HG02884 (cell line): Measurements from ENCODE around the gene RAF1.

Experiments used
- ATAC-seq: cut with Tn5 transposase; IDR thresholded peaks from one replicate; pipeline ENCODE4 v1.9.1; 2021; ENCODE audit warnings: mild to moderate bottlenecking, moderate library complexity; ENCODE audit not compliant: unreplicated experiment

The RAF1 gene

DNA sequence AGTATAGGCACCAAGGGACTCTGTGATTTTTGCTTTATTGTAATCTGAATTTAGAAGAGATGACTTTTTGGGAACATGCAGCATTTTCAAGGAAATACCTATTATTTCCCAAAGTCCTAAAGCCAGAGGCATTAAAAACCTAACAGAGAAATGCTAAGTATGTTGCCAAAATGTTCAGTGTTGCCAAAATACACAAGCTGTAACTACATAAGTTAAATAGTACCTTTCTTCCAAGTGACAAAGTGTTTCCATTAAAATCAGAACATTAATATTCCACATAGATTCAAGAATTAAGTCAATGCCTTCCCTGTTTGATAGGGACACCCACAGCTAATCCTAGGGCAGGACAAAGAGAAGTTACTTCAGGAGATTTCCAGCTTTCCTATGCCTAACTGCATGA lies 65.0 kb downstream of the RAF1 start:
- no peak for ATAC-seq

DNA sequence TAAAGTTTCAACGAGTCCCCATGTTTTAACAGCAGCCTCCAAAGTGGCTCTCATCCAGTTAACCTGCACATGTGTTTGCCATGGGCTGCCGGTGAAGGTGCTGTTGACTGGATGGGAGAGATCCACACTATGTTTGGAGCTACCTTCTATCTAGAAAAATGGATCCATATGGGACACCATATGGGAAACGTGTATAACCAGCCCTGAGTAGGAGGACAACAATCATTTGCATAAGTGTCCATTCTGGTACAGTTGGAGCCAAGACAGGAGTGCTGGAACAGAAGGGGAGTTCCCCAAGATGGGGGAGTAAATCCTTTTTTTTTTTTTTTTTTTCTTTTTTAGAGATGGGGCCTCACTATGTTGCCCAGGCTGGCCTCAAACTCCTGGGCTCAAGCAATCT lies 70.4 kb downstream of the RAF1 start:
- no peak for ATAC-seq

DNA sequence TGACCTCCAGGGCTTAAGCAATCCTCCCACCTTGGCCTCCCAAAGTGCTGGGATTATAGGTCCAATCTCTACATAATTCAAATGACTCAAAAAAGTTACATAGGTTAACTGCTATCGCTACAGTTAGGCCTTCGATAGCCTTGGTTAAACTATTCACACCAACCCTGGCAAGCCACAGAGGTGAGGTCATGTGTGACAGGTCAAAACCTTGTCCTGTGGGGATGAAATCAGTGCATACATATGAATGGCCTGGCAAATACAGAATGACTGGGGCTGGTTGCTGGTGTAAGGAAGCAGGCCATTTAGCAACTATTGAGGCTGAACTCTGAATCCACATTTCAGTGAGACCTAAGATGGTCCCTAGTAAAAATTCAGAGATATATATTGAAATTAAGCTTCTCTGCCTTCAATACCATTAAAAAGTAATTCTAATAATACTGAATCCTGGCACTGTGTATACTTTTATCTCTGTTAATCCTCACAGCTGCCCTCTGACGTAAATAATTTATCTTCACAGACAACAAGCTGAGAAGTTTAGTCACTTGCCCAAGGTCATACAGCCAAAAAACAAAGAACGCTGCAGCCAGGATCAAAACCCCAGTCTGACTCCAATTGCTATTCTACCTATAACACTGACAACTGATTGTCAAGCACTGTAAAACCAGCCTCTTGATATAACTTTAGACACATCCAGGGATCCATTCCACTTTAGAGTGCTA lies 71.8 kb downstream of the RAF1 start:
- no peak for ATAC-seq

DNA sequence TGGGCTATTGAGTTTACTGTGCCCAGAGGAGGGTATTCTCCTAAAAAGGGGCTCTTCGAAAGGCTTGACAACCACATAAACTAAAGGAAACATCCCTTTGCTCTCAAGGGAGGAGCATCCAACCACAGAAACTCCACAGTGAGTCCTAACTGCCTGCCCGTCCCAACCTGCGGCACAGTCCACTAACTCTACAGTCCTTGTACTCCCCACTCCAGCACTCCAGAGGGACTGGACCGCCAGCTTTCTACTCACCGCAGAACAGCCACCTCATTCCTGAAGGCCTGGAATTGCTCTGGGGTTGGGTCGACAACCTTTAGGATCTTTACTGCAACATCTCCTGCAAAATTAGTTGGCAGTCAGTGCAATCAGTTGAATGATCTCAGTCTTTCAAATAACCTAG lies 72.5 kb downstream of the RAF1 start:
- no peak for ATAC-seq

DNA sequence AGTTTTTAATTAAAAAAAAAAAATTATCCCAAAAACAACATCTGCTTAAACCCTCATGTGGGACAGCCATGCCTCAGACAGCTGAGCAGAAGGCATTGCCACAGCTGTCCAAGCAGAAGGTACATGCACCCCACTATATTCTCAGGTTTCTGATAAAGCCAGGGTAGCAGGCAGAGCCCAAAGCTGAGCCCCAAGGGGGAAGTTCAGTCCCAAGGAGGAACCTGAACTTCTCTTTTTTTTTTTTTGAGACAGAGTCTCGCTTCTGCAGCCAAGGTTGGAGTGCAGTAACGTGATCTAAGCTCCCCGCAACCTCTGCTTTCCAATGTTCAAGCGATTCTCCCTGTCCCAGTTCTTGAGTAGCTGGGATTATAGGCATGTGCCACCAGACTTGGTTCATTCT lies 73.8 kb downstream of the RAF1 start:
- no peak for ATAC-seq

DNA sequence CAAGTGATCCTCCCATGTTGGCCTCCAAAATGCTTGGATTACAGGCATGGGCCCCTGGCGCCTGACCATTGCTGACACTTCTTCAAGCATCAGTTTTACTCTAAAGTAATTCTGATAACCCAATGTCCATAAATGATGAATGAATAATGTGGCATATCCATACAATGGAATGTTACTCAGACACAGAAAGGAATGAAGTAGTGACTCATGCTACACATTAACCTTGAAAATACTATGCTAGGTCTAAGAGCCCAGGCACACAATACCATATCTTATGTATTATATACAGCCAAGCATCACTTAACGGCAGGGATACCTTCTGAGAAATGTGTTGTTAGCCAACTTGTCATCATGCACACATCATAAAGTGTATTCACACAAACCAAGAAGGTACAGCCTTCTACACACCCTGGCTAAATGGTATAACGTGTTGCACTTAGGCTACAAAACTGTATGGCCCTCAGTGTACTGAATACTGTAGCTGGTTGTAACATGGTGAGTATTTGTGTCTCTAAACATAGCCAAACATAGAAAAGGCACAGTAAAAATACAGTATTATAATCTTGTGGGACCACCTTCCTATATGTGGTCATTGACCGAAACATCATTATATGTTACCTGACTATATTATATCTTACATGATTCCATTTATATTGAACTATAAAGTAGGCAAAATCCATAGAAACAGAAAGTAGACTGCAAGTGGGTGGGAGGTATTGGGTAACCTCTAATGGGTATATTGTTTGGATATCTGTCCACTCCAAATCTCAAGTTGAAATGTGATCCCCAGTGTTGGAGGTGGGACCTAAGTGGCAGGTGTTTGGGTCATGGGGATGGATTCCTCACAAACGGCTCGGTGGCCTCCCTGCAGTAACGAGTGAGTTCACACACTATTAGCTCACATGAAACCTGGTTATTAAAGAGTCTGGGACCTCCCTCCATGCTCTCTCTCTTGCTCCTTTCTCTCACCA lies 75.6 kb downstream of the RAF1 start:
- ATAC-seq, result no peak

DNA sequence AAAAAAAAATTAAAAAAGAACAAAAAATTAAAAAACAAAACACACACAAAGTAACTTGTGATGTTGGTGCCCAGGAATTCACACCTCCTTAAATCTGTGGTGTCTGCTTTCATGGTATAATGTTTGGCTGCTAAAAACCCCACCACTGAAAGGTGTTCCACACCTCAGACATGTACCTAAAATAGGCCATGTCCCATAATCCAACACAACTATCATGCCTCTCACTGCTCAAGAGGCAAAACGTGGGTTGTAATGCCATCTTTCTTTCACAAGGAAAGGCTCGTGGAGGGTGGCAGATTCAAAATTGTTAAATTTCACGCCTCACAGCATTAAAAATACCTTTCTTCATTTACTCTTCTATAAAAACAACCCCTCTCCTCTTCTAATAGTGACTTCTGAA lies 77.5 kb downstream of the RAF1 start:
- no peak for ATAC-seq

DNA sequence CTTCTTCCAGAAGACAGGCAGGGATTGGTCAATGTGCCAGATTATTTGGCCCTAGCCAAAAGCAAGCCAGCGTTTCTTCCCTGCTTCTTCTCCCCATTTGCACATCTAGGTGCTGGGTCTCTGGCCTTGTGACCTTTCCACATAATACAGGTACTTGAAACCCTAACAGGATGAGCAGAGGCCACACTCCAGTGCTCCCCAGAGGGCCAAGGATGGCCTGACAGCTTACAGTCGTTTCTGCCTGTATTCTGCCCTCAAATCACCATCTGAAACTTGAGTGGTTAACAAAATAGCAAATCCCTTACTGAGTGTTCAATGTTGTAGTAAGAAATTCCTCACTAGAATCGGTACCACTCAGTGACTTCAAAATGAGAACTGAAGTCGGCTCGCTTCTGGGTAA lies 77.9 kb downstream of the RAF1 start:
- no peak for ATAC-seq

DNA sequence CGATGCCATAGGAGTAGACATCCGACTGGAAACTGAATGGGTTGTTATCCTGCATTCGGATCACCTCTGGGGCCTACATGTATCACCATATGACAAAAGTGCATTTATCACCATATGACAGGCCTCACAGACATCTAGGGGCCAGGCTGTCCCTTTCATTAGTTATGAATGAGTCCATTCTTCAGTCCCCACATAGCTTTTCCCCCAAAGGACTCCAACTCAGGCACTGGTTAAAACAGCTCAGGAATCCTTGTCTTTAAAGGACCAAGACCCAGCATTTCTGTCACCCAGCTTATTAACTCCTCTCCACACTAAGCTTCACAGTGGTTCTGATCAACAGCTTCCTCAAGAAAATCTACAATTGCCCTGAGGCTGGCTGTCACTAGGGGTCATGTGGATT lies 78.7 kb downstream of the RAF1 start:
- no peak for ATAC-seq

DNA sequence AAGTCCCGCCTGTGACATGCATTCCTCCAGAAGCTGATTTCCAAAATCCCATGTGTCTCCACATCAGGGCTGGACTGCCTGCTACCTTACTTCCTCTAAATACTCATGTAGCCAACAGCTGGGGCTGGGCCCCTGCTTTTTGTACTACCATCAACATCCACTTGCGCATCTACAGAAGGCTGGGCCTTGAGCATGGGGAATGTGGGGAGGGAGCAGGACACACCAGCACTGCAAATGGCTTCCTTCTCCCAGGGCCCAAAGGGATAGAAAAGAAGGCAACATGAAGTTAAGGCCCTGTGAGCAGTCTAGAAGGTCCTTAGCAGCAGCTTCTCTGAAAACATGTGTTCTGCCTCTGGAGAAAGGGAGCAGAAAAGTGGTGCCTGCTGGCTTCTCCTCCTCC lies 79.8 kb downstream of the RAF1 start:
- no peak for ATAC-seq

DNA sequence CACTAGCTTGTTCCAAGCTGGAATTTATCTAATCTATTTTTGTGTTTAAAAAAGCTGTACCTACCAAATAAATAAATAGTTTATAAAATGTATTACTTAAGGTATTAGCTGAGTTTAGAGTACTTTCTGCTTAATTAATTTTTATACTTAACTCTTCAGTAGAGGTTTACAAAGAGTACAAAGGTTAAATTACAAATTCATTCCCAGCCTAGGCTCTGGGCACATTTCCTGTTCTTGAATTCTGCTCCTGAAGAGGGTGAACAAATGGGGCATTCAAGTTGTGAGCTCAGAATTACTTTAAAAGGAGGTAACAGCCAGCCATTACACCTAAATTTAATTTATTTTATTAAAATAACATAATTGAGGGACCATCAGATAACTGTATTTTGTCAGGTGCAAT lies 80.6 kb downstream of the RAF1 start:
- ATAC-seq, result no peak

DNA sequence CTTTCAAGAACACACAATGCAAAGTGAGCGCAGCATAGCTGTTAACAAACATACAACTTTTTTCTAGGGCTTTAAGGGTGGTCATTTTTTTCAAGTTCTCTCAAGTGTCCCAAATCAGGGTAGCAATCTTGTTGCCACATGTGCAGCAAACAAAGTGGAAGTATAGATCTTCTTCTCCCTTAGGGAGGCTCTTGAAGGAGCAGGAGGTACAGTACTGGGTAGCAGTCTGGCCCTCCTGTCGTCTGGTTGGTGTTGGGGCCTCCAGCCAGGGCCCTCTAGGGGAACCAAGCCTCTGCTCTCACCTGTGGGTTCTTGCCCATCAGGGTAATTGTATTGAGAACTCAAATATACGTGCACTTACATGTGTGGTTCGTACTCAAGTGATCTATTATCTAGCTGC lies 81.2 kb downstream of the RAF1 start:
- ATAC-seq, result no peak

DNA sequence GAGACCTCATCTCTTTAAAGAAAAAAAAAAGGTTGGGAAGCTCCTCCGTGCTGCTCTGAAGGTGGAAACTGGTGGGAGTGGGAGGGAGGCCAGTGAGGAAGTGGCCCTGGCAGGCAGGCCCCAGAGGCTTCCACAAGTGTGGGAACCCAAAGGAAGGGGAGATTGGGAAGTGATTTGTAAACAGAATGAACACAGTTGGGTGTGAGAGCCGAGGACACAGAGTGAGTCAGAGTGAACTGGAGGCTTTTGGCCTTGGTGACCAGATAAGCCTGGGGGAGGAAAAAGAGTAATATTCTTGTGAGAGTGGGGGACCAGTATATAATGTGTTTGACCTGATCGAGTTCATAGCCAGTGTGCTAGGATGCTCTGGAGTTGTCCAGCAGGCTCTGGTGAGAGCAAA lies 84.0 kb downstream of the RAF1 start:
- ATAC-seq, result no peak

DNA sequence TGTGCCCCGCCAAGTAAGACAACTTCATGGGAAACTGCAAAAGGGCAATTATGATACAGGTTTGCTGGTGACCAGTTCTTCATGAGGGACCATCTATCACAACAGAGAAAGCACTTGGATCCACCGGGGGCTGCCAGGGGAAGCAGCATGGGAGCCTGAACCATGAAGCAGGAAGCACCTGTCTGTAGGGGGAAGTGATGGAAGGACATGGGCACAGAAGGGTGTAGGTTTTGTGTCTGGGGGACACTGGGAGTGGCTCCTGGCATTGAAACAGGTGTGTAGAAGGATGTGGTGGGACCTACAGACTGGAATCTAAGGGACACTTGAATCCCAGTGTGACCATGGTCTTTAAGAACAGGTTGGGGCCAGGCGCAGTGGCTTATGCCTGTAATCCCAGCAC lies 84.5 kb downstream of the RAF1 start:
- no peak for ATAC-seq

DNA sequence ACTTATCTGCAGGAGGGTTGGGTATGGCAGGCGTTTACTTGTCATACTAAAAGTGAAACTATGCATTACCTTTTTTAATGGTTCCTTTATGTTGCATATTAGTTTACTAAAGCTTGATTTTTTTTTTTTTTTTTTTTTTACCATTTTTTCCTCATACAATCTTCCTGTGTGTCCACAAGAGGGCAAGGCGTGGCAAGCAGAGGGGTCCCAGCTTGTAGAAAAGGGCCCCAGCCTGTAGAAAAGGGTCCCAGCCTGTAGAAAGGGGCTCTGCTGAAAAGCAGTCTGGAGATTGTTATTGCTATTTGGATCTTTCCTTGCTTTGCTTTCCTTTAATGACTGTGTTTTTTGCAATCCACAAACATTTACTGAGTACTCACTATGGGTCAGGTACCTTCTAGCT lies 85.2 kb downstream of the RAF1 start:
- ATAC-seq, result no peak

DNA sequence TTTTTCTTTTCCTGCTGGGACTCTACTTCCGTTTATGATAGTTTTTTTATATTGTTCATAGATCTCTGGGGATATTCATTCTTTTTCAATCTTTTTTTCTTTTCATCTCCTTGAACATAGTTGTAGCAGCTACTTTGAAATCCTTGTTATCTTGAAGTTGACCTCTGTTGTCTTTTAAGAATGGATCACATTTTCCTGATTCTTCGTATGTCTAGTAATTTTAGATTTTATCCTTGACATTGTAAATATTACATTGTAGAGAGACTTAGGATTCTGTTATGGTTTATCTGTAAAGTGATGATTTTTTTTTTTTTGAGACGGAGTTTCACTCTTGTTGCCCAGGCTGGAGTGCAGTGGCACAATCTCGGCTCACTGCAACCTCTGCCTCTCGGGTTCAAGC lies 86.5 kb downstream of the RAF1 start:
- ATAC-seq, result no peak

DNA sequence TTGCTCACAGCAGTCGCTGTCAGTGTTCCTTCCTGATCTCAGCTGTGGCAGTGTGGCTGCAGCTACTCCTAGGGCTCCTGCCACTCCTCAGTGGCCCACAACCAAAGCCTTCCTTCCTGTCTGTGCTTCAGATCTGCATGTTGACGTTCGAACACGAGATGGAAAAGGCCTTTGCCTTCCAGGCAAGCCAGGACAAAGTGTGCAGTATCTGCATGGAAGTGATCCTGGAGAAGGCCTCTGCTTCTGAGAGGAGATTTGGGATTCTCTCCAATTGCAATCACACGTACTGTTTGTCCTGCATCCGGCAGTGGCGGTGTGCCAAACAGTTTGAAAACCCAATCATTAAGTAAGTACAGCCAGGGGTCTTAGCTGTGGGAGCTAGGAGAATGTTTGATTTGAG lies 89.3 kb downstream of the RAF1 start:
- no peak for ATAC-seq

DNA sequence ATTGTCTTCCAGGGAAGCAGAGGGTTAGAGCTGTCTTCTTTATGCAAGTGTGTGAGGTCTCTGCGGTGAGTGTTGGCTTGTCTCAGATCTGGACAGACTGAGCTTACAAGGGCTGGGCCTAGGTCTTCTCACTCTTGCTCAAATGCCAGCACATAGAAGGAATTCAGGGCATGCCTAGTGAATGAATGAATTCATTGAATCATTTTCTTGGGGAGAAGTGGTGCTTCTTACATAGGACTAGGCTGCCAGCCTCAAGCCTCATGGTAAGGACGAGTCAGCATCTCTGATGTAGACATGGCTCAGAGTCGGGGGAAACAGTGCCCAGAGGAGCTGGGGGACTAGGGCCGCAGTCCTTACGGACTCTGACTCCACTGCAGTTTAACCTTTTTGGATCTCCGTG lies 89.8 kb downstream of the RAF1 start:
- ATAC-seq, result no peak

DNA sequence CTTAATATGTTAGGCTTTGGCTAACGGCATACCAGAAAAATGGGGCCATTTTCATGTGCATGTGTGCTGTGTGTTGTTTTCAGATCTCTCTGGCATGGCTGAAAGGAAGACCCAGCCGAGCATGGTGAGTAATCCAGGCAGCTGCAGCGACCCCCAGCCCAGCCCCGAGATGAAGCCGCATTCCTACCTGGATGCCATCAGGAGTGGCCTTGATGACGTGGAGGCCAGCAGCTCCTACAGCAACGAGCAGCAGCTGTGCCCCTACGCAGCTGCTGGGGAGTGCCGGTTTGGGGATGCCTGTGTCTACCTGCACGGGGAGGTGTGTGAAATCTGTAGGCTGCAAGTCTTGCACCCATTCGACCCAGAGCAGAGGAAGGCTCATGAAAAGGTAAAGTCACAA lies 91.9 kb downstream of the RAF1 start:
- ATAC-seq, result no peak

DNA sequence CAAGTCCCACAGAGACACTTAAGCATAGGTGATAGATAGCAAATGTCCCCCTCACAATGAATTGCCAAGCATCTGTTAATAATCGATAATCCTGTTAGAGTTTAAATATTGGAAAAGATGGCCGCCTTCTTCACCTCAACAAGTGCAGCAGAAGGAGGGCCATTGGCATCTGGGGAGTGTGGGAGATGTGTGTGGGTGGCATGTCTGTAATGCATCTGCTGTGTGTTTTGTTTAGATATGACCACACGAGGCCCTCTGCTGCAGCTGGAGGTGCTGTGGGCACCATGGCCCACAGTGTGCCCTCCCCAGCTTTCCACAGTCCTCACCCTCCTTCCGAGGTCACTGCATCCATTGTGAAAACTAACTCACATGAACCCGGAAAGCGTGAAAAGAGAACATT lies 94.1 kb downstream of the RAF1 start:
- ATAC-seq, result no peak

DNA sequence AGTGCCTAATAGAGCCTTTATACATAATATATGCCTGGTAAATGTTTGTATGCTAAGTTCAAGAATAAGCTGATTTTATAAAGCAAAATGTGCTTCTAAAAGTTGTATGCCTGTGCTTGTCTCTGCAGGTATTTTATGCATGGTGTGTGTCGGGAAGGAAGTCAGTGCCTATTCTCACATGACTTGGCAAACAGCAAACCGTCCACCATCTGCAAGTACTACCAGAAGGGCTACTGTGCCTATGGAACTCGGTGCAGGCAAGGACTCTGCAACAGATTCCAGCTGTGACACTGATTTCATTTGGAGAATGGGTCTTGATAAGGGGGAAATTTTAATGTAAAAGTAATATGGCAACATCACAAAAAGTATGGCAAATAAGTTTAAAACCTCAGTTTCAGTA lies 95.2 kb downstream of the RAF1 start:
- no peak for ATAC-seq

DNA sequence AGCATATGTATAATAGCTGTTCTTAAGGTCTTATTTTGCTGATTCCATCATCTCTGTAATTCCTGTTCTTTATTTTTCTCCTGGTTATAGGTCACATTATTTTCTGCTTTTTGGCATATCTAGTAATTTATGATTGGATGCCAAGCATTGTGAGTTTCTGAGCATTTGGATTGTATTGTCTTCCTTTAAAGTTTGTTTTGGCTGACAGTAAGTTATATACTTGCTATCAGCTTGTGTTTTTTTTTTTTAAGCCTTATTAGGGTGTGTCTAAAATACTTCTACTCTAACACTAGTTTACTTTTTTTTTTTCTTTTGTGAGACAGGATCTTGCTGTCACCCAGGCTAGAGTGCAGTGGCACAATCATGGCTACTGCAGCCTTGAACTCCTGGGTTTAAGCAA lies 96.9 kb downstream of the RAF1 start:
- ATAC-seq, result no peak
